IMR-90 (cell line): ENCODE data around the gene CPLX1. TPM values are rescaled to one million over a fixed set of nuclear protein-coding genes. Genes with fewer than 3 reads are reported as not detected.

Experiments
- ATAC-seq: fragments of 200-7000 bp; cut with Tn5 transposase; 2 replicates; pipeline ENCODE4 v1.9.1; 2020; ENCODE audit warnings: low read depth, mild to moderate bottlenecking, moderate library complexity
- BruUV-seq: library from RNA; stranded (reverse); fragments of 400-500 nt; replicated peaks from 2 replicates; lab custom pipeline; 2021; lab: Mats Ljungman, UMichigan
- CTCF ChIA-PET: fragments of 300-600 bp; formaldehyde crosslinking; extraction: SDS; loops from one replicate; lab custom pipeline; 2021; ENCODE audit warnings: antibody characterized with exemption; lab: Yijun Ruan, JAX
- POLR2A ChIA-PET: fragments of 300-600 bp; sonication (Branson Sonifier 250); formaldehyde crosslinking; loops from one replicate; lab custom pipeline; 2022; ENCODE audit warnings: antibody characterized with exemption; ENCODE audit not compliant: unreplicated experiment; lab: Charles Lee
- DNase-seq: peaks from one replicate; pipeline ENCODE4 v3.0.0; 2013
- H2AFZ ChIP-seq: replicated peaks from 2 replicates; pipeline ENCODE3; 2013; ENCODE audit warnings: low read length, mild to moderate bottlenecking; ENCODE audit not compliant: poor library complexity
- H2AK5ac ChIP-seq: 2 replicates; pipeline ENCODE4 v1.6.1; 2013; ENCODE audit warnings: low read depth, low read length, inconsistent platforms
- H2AK9ac ChIP-seq: replicated peaks from 2 replicates; pipeline ENCODE3; 2013; ENCODE audit warnings: mild to moderate bottlenecking, low read depth, low read length, moderate library complexity; ENCODE audit not compliant: poor library complexity
- H2BK120ac ChIP-seq: 2 replicates; pipeline ENCODE4 v1.6.1; 2013; ENCODE audit warnings: low read depth, low read length, inconsistent platforms
- H2BK15ac ChIP-seq: 3 replicates; pipeline ENCODE4 v1.6.1; 2013; ENCODE audit warnings: low read depth, low read length, inconsistent platforms
- H2BK20ac ChIP-seq: 2 replicates; pipeline ENCODE4 v1.6.1; 2013; ENCODE audit warnings: low read depth, mild to moderate bottlenecking, inconsistent platforms, low read length, moderate library complexity
- H2BK5ac ChIP-seq: 2 replicates; pipeline ENCODE4 v1.6.1; 2013; ENCODE audit warnings: mild to moderate bottlenecking, low read depth, low read length, inconsistent platforms; ENCODE audit not compliant: poor library complexity, severe bottlenecking
- H3K14ac ChIP-seq: replicated peaks from 2 replicates; pipeline ENCODE4 v1.6.1; 2013; ENCODE audit warnings: low read depth, low read length, inconsistent platforms
- H3K18ac ChIP-seq: 2 replicates; pipeline ENCODE4 v1.6.1; 2013; ENCODE audit warnings: low read depth, low read length, control low read depth
- H3K23ac ChIP-seq: 2 replicates; pipeline ENCODE4 v1.6.1; 2013; ENCODE audit warnings: low read depth, low read length, inconsistent platforms
- H3K27ac ChIP-seq: 2 replicates; pipeline ENCODE4 v1.5.1; 2013; ENCODE audit warnings: mild to moderate bottlenecking, control low read depth, low read length; ENCODE audit not compliant: insufficient read depth
- H3K27me3 ChIP-seq: 2 replicates; pipeline ENCODE4 v1.6.1; 2013; ENCODE audit warnings: low read length; ENCODE audit not compliant: control insufficient read depth, insufficient read depth
- H3K36me3 ChIP-seq: 2 replicates; pipeline ENCODE4 v1.6.1; 2013; ENCODE audit warnings: low read length, mixed read lengths; ENCODE audit not compliant: control insufficient read depth, insufficient read depth
- H3K4ac ChIP-seq: 2 replicates; pipeline ENCODE4 v1.6.1; 2013; ENCODE audit warnings: low read depth, low read length, inconsistent platforms
- H3K4me1 ChIP-seq: 2 replicates; pipeline ENCODE4 v1.6.1; 2013; ENCODE audit warnings: low read length, mixed read lengths; ENCODE audit not compliant: control insufficient read depth, insufficient read depth
- H3K4me2 ChIP-seq: 2 replicates; pipeline ENCODE4 v1.6.1; 2013; ENCODE audit warnings: low read depth, mild to moderate bottlenecking, control low read depth, low read length, moderate library complexity
- H3K4me3 ChIP-seq: 2 replicates; pipeline ENCODE4 v1.5.1; 2013; ENCODE audit warnings: low read depth, mild to moderate bottlenecking, control low read depth, low read length, moderate library complexity; ENCODE audit not compliant: insufficient read depth
- H3K56ac ChIP-seq: 2 replicates; pipeline ENCODE4 v1.6.1; 2013; ENCODE audit warnings: low read length, inconsistent platforms; ENCODE audit not compliant: insufficient read depth; ENCODE audit errors: extremely low read depth
- H3K79me1 ChIP-seq, 2 experiments: 2 replicates each; pipeline ENCODE4 v1.6.1; 2013; ENCODE audit warnings: low read length in 2 of 2, inconsistent platforms in 1 of 2, low read depth in 1 of 2
- H3K9ac ChIP-seq: 2 replicates; pipeline ENCODE4 v1.6.1; 2013; ENCODE audit warnings: low read depth, low read length, control low read depth
- H3K9me1 ChIP-seq: 2 replicates; pipeline ENCODE4 v1.6.1; 2013; ENCODE audit warnings: low read length, inconsistent platforms; ENCODE audit not compliant: insufficient read depth
- H3K9me3 ChIP-seq: 2 replicates; pipeline ENCODE4 v1.6.1; 2013; ENCODE audit warnings: low read length; ENCODE audit not compliant: control insufficient read depth, insufficient read depth
- H4K20me1 ChIP-seq: 2 replicates; pipeline ENCODE4 v1.6.1; 2013; ENCODE audit warnings: low read length, inconsistent platforms; ENCODE audit not compliant: insufficient read depth
- H4K5ac ChIP-seq: 2 replicates; pipeline ENCODE4 v1.6.1; 2013; ENCODE audit warnings: mild to moderate bottlenecking, low read depth, low read length, control low read depth
- H4K8ac ChIP-seq, 2 experiments: 2 replicates each; pipeline ENCODE4 v1.6.1; 2013; ENCODE audit warnings: low read depth in 2 of 2, low read length in 2 of 2, control low read depth in 1 of 2, inconsistent platforms in 1 of 2
- H4K91ac ChIP-seq: 2 replicates; pipeline ENCODE4 v1.6.1; 2013; ENCODE audit warnings: low read depth, low read length, inconsistent platforms; ENCODE audit not compliant: insufficient read depth
- CEBPB ChIP-seq: IDR thresholded peaks from 2 replicates; pipeline ENCODE4 v1.6.1; 2012; ENCODE audit warnings: low read depth, low read length, improper control_type of control experiment
- CHD1 ChIP-seq: IDR thresholded peaks from 2 replicates; pipeline ENCODE4 v1.6.1; 2012; ENCODE audit warnings: low read depth, low read length, improper control_type of control experiment
- ELK1 ChIP-seq: fragments of 150-350 bp; IDR thresholded peaks from 2 replicates; pipeline ENCODE4 v1.6.1; 2016; ENCODE audit warnings: low read depth, mild to moderate bottlenecking, low read length, moderate library complexity, borderline replicate concordance
- MAZ ChIP-seq: IDR thresholded peaks from 2 replicates; pipeline ENCODE4 v1.6.1; 2012; ENCODE audit warnings: low read depth, mild to moderate bottlenecking, low read length, improper control_type of control experiment, moderate library complexity, borderline replicate concordance
- MXI1 ChIP-seq: IDR thresholded peaks from 2 replicates; pipeline ENCODE4 v1.6.1; 2012; ENCODE audit warnings: low read depth, mild to moderate bottlenecking, low read length, moderate library complexity, borderline replicate concordance
- NFE2L2 ChIP-seq: fragments of 150-350 bp; IDR thresholded peaks from 2 replicates; pipeline ENCODE4 v1.6.1; 2016; ENCODE audit warnings: low read depth, mild to moderate bottlenecking, low read length
- RAD21 ChIP-seq: IDR thresholded peaks from 2 replicates; pipeline ENCODE4 v1.6.1; 2012; ENCODE audit warnings: low read length, improper control_type of control experiment
- RCOR1 ChIP-seq: IDR thresholded peaks from 2 replicates; pipeline ENCODE4 v1.6.1; 2012; ENCODE audit warnings: mild to moderate bottlenecking, low read length, improper control_type of control experiment; ENCODE audit not compliant: insufficient replicate concordance
- SMC3 ChIP-seq: fragments of 150-350 bp; IDR thresholded peaks from 2 replicates; pipeline ENCODE4 v1.6.1; 2016; ENCODE audit warnings: low read depth, mild to moderate bottlenecking, antibody characterized with exemption, low read length, moderate library complexity
- WGBS, 2 experiments: methylation state at CpG; one replicate each; pipeline versions ENCODE4 v1.1.5 to v1.1.7; 2013; ENCODE audit warnings: missing lambda C conversion rate in 2 of 2; ENCODE audit not compliant: insufficient read length in 1 of 2; ENCODE audit errors: extremely low coverage in 2 of 2; 5-methylcytosine and 5-hydroxymethylcytosine counted together
- dilution Hi-C: fragments of 300-500 bp; cut with HindIII; formaldehyde crosslinking; loops from one replicate; pipeline ENCODE4 v1.14.3; 2018; ENCODE audit warnings: low sequenced_read_pairs; ENCODE audit not compliant: unreplicated experiment
- in situ Hi-C: fragments of 300-500 bp; cut with MboI; formaldehyde crosslinking; loops from 3 replicates; pipeline ENCODE4 v1.14.3; 2019; ENCODE audit warnings: low sequenced_read_pairs, inconsistent platforms, mixed read lengths
- intact Hi-C: fragments of 100-400 bp; cut with micrococcal nuclease; formaldehyde crosslinking; loops from 2 replicates; pipeline ENCODE4 v1.10.0; 2022
- polyA plus RNA-seq, 3 experiments: library from polyadenylated mRNA; depleted of rRNA; stranded (reverse); fragments of >200 nt; gene quantifications; 2 replicates each; pipeline ENCODE4 v1.2.3, GENCODE V29; 2012; ENCODE audit warnings: low replicate concordance in 1 of 3
- total RNA-seq: library from RNA; depleted of rRNA; stranded (reverse); fragments of >200 nt; gene quantifications from 2 replicates; pipeline ENCODE4 v1.2.3, GENCODE V29; 2012
- TF ChIP-seq, protein P1 (sequence below): fragments of 150-350 bp; IDR thresholded peaks from 2 replicates; pipeline ENCODE4 v1.6.1; 2017; ENCODE audit warnings: mild to moderate bottlenecking, antibody characterized with exemption, low read length, low read depth

Gene CPLX1
- total and polyA plus RNA-seq, 2 of the 4 experiments (the other 2 are of a cell fraction), result 0.05 TPM; not detected in 1

DNA sequence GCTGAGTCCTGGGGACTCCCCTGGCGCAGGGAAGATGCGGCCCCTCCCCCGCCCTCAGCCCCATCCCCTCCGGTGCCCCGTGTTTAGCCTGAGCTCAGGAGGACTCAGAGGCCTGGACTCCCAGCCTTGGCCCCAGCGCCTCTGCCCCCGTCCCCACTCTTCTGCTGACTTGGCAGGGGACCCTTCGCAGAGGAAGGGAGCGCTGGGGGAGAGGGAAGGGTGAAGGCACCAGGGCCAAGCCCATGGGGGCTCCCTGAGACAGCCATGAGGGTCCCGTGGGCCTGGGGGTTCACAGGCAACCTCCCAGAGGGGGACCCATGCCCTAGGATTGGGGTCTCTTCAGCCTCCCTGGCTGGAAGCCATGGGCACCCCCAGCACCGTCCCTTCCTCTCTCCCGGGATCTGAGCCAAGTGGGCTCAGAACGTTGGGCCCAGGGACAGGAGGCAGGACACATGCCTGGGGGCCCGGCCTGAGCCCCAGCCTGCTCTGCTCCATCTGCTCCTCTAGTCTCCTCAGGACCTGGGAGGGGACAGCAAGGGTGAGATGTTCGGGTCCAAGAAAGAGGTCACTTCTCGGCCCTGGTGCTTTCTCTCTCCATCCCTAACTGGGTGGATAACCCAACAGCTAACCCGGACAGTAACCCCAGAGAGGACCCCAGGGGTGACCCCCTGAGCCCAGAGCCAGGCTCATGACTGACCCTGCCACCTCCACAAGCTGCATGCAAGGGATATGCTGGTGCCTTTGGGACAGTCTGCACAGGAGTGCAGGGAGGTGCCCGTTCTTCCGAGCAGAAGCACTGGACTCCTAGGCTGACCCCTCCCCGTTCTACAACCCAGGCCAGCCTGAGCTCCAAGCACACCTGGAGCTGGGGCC is 1.5 kb upstream of the CPLX1 start:
- 0% methylated on average over 2 of the region's 20 CpGs; no CpG with 5 or more reads in 1 of the 2 experiments for WGBS, 2 experiments
- H3K9me1 ChIP-seq, result no peaks in the 10 kb centered on the region
- DNase-seq, result no peak

More for the DNA sequence above, 1.5 kb upstream of the CPLX1 start:
- Histone ChIP-seq H2BK5ac (no peak overlapping the region), H3K4me1 (no peaks in the 10 kb centered on the region; the same call in 1 of the 2 replicates), H4K5ac (no peak overlapping the region), H3K4ac (no peak overlapping the region), H3K4me2 (no peak overlapping the region), H3K79me1 (no peaks in the 10 kb centered on the region), H4K8ac (no peak overlapping the region), H2BK20ac (no peak overlapping the region), H2AK5ac (no peak overlapping the region), H3K36me3 (no peaks in the 10 kb centered on the region), H4K20me1 (peaks cover 3% of the 10 kb centered on the region; the same call in 1 of the 2 replicates), H3K23ac (no peak overlapping the region), H3K4me3 (no peak overlapping the region), H4K91ac (no peak overlapping the region), H2BK120ac (no peak overlapping the region), H3K27ac (no peak overlapping the region), H3K9ac (no peak overlapping the region), H2AK9ac (no peak overlapping the region), H3K27me3 (peaks cover 68% of the 10 kb centered on the region), H3K56ac (no peak overlapping the region), H2AFZ (no peak overlapping the region), H2BK15ac (no peak overlapping the region), H3K18ac (no peak overlapping the region), H3K14ac (no peak overlapping the region), H3K9me3 (peaks cover 5% of the 10 kb centered on the region; the same call in 1 of the 2 replicates)
- no peak for TF ChIP-seq NFE2L2
- no peak for TF ChIP-seq SMC3
- TF ChIP-seq, protein P1, sequence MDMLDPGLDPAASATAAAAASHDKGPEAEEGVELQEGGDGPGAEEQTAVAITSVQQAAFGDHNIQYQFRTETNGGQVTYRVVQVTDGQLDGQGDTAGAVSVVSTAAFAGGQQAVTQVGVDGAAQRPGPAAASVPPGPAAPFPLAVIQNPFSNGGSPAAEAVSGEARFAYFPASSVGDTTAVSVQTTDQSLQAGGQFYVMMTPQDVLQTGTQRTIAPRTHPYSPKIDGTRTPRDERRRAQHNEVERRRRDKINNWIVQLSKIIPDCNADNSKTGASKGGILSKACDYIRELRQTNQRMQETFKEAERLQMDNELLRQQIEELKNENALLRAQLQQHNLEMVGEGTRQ, result no peak
- TF ChIP-seq RCOR1, result no peak
- TF ChIP-seq MAZ, result no peak
- TF ChIP-seq MXI1, result no peak
- no peak for TF ChIP-seq ELK1
- no peak for TF ChIP-seq RAD21
- TF ChIP-seq CEBPB, result no peak
- no peak for TF ChIP-seq CHD1
- in situ Hi-C loops (no loop called here), dilution Hi-C loops (no loop called here), intact Hi-C loops (no loop called here)
- ATAC-seq, result no peak
- ChIA-PET CTCF (no interaction called here), POLR2A (no interaction called here)
- BruUV-seq, result no TSS peak
